Natural killer cell (primary cell): ENCODE results near the gene ALDOB. TPM values are rescaled to one million over a fixed set of nuclear protein-coding genes. Genes with fewer than 3 reads are reported as not detected.
A peak's percentile ranks its signal among the peaks of the same experiment; 100 is the strongest.

Experiments
- ATAC-seq, 3 donors: fragments of 150-1000 bp in 2 of 3; fragments of 200-7000 bp in 1 of 3; cut with Tn5 transposase; 1 replicate in 1 of 3; 2 replicates in 2 of 3; pipeline ENCODE4 v1.10.0; 2021; ENCODE audit warnings: mild to moderate bottlenecking in 2 of 3, moderate library complexity in 2 of 3
- DNase-seq, 2 donors: peaks; one replicate each; pipeline versions ENCODE4 v3.0.0 to v3.0.0-alpha.2; 2013 to 2021; ENCODE audit warnings: mixed read lengths in 1 of 2
- H3K27ac ChIP-seq: one replicate; pipeline ENCODE4 v1.5.1; 2013; ENCODE audit warnings: mild to moderate bottlenecking, low read length
- H3K27me3 ChIP-seq: one replicate; pipeline ENCODE4 v1.6.1; 2013; ENCODE audit warnings: low read length; ENCODE audit not compliant: control insufficient read depth, insufficient read depth
- H3K36me3 ChIP-seq: one replicate; pipeline ENCODE4 v1.6.1; 2013; ENCODE audit warnings: low read length; ENCODE audit not compliant: control insufficient read depth, insufficient read depth
- H3K4me1 ChIP-seq: one replicate; pipeline ENCODE4 v1.6.1; 2013; ENCODE audit warnings: low read length; ENCODE audit not compliant: control insufficient read depth, insufficient read depth
- H3K4me3 ChIP-seq: one replicate; pipeline ENCODE4 v1.5.1; 2013; ENCODE audit warnings: low read length
- H3K9me3 ChIP-seq: one replicate; pipeline ENCODE4 v1.6.1; 2013; ENCODE audit warnings: low read length; ENCODE audit not compliant: control insufficient read depth, insufficient read depth
- H3K27ac Mint-ChIP-seq, 2 donors: one replicate each; pipeline ENCODE4 v1.8.0; 2022; ENCODE audit warnings: mild to moderate bottlenecking in 2 of 2, mixed read lengths in 2 of 2, moderate library complexity in 1 of 2
- H3K27me3 Mint-ChIP-seq, 2 donors: one replicate each; pipeline ENCODE4 v1.8.0; 2022; ENCODE audit warnings: low read depth in 2 of 2, mixed read lengths in 2 of 2
- H3K36me3 Mint-ChIP-seq: one replicate; pipeline ENCODE4 v1.8.0; 2022; ENCODE audit warnings: mixed read lengths
- H3K4me1 Mint-ChIP-seq, 2 donors: one replicate each; pipeline ENCODE4 v1.8.0; 2022; ENCODE audit warnings: mixed read lengths in 2 of 2
- H3K4me3 Mint-ChIP-seq: one replicate; pipeline ENCODE4 v1.8.0; 2022; ENCODE audit warnings: mild to moderate bottlenecking, moderate library complexity, mixed read lengths
- H3K9me3 Mint-ChIP-seq, 2 donors: one replicate each; pipeline ENCODE4 v1.8.0; 2022; ENCODE audit warnings: mixed read lengths in 2 of 2
- whole genome bisulfite sequencing: methylation state at CpG from one replicate; pipeline ENCODE4 v1.1.7; 2013; ENCODE audit warnings: missing lambda C conversion rate; ENCODE audit not compliant: insufficient coverage; 5-methylcytosine and 5-hydroxymethylcytosine counted together
- intact Hi-C: fragments of 100-400 bp; cut with micrococcal nuclease; formaldehyde crosslinking; loops from one replicate; pipeline ENCODE4 v1.14.2; 2022
- total RNA-seq, 4 donors: library from RNA; stranded (reverse); fragments of 120-200 nt in 1 of 4; gene quantifications; one replicate each; pipeline versions ENCODE4 v1.2.3 to v1.2.4, GENCODE V29; 2013 to 2022
- TF ChIP-seq, protein P1 (sequence below): fragments of 200-600 bp; IDR thresholded peaks from one replicate; pipeline ENCODE4 v1.8.0; 2022; ENCODE audit warnings: antibody characterized with exemption

Gene ALDOB
- total RNA-seq, 3 donors from 2014 or later (not counting 1 experiment from before 2014, with no cell fraction given), result not detected

DNA sequence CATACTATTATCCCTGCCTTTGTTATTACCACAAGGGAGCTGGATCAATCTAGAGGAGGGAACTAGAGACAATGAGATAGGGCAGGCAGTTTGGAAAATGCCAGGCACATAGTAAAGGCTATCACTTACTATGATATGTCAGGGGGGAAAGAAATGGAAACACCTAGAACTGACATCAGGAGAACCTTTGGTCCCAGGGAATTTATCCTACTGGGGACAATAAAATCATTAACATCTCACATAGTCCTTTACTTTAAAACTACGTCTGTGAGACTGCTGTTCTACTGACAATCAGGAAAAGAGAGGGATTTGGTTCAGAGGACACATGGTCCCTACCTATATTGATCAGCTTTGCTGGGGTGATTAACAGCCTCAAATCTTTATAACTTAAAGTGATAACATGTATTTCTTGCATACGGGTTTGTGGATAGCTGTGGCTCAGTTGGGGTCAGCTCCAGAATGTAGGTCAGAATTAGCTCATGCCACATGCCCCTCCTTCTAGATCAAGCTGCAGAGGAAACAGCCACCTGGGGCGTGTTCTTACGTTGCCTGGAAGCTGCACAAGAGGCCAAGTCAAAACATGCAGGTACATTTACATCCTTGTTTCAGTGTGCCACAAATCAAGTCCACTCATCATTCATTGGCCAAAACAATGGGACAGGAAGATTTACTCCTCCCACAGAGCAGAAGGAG, 43.9 kb upstream of the ALDOB start:
- TF ChIP-seq, protein P1, sequence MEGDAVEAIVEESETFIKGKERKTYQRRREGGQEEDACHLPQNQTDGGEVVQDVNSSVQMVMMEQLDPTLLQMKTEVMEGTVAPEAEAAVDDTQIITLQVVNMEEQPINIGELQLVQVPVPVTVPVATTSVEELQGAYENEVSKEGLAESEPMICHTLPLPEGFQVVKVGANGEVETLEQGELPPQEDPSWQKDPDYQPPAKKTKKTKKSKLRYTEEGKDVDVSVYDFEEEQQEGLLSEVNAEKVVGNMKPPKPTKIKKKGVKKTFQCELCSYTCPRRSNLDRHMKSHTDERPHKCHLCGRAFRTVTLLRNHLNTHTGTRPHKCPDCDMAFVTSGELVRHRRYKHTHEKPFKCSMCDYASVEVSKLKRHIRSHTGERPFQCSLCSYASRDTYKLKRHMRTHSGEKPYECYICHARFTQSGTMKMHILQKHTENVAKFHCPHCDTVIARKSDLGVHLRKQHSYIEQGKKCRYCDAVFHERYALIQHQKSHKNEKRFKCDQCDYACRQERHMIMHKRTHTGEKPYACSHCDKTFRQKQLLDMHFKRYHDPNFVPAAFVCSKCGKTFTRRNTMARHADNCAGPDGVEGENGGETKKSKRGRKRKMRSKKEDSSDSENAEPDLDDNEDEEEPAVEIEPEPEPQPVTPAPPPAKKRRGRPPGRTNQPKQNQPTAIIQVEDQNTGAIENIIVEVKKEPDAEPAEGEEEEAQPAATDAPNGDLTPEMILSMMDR, result no peak
- Mint-ChIP-seq H3K27me3 (peaks cover 13 to 23% of the 10 kb centered on the region in 2 donors), H3K4me1 (no peaks in the 10 kb centered on the region), H3K27ac (no peak overlapping the region), H3K4me3 (no peak overlapping the region), H3K9me3 (no peaks in the 10 kb centered on the region), H3K36me3 (no peaks in the 10 kb centered on the region)
- H3K27me3 ChIP-seq, result no peaks in the 10 kb centered on the region
- 72% methylated on average over 4 of the region's 4 CpGs for WGBS
- DNase-seq, result no peak
- no peak overlapping the region for H3K27ac ChIP-seq
- ATAC-seq, result peak in 1 of 3 donors; percentile 16
- H3K9me3 ChIP-seq, result no peaks in the 10 kb centered on the region
- intact Hi-C loops, result no loop called here
- no peaks in the 10 kb centered on the region for H3K4me1 ChIP-seq
- H3K36me3 ChIP-seq, result no peaks in the 10 kb centered on the region
- H3K4me3 ChIP-seq, result no peak overlapping the region

DNA sequence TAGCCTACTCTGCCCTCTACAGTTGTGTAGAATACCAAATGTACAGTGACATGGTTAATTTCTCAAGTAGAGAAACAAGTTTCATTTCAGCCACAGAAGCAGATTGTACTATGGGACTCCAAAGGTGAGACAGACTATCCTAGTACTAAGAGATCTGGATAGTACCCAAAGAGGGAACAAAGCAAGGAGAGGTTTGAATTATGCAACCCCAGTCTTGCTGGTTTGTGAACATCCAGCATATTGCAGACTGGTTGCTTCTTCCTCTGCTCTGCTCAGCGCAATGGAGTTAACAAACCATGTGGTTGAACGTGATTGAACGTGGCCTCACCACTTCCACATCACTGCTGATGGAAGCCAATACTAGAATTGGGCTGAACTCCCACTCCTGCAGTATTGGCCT, 43.3 kb upstream of the ALDOB start:
- Mint-ChIP-seq H3K4me3 (no peak overlapping the region), H3K36me3 (no peaks in the 10 kb centered on the region), H3K27me3 (peaks cover 10 to 20% of the 10 kb centered on the region in 2 donors), H3K9me3 (no peaks in the 10 kb centered on the region), H3K4me1 (no peaks in the 10 kb centered on the region), H3K27ac (no peak overlapping the region)
- ATAC-seq (no peak), DNase-seq (no peak)
- 52% methylated on average over 3 of the region's 3 CpGs for WGBS
- no peaks in the 10 kb centered on the region for H3K9me3 ChIP-seq
- H3K4me1 ChIP-seq, result no peaks in the 10 kb centered on the region
- no peaks in the 10 kb centered on the region for H3K27me3 ChIP-seq
- no peak overlapping the region for H3K27ac ChIP-seq
- intact Hi-C loops, result no loop called here
- no peaks in the 10 kb centered on the region for H3K36me3 ChIP-seq
- TF ChIP-seq, protein P1, result no peak
- H3K4me3 ChIP-seq, result no peak overlapping the region

DNA sequence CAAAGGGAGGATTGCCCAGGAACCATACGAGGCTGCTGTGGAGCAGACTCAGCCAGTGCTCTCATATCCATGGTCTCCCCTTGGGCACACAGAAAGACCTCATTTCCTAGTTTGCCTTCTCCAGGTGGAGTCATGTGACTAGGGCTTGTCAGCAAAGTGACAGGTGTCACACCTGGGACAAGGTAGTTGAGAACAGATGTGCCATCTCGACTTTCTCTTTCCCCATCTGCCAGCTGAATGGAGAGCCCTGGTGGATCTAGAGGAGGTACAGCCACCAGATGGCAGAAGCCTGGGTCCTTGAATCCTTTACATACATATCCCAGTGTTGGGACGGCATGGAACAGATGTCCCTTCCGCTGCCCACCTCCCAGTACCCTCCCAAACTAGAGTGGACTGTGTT, 42.9 kb upstream of the ALDOB start:
- Histone ChIP-seq H3K4me3 (no peak overlapping the region), H3K27ac (no peak overlapping the region), H3K4me1 (no peaks in the 10 kb centered on the region), H3K9me3 (no peaks in the 10 kb centered on the region), H3K36me3 (no peaks in the 10 kb centered on the region), H3K27me3 (no peaks in the 10 kb centered on the region)
- Mint-ChIP-seq H3K4me3 (no peak overlapping the region), H3K36me3 (no peaks in the 10 kb centered on the region), H3K27me3 (peaks cover 14 to 20% of the 10 kb centered on the region in 2 donors), H3K9me3 (no peaks in the 10 kb centered on the region), H3K27ac (no peak overlapping the region), H3K4me1 (no peaks in the 10 kb centered on the region)
- intact Hi-C loops, result no loop called here
- TF ChIP-seq, protein P1, result no peak
- ATAC-seq (no peak), DNase-seq (no peak)
- WGBS, result 72% methylated on average over 4 of the region's 4 CpGs

DNA sequence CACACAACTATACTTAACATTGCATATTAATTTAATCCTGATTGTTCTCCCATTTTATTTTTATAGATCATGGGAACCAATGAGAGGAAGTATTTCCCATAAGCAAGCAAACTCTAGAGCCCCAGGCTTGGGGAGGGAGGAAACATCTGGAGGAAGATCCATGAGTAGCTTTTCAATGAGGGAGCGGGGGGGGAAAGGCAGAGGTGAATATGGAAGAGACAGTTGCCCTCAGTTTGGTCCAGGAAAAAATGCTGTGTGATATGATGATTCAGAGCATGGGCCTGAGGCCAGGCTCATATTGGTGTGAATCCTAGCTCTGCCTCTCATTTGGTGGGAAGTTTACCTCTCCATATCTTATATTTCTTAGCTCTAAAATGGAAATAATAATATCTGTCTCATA, 42.2 kb upstream of the ALDOB start:
- TF ChIP-seq, protein P1, result no peak
- Mint-ChIP-seq H3K9me3 (no peaks in the 10 kb centered on the region), H3K27me3 (peaks cover 18 to 23% of the 10 kb centered on the region in 2 donors), H3K4me1 (no peaks in the 10 kb centered on the region), H3K36me3 (no peaks in the 10 kb centered on the region), H3K4me3 (no peak overlapping the region), H3K27ac (no peak overlapping the region)
- ATAC-seq (no peak), DNase-seq (no peak)
- Histone ChIP-seq H3K27ac (no peak overlapping the region), H3K4me3 (no peak overlapping the region), H3K36me3 (no peaks in the 10 kb centered on the region), H3K27me3 (no peaks in the 10 kb centered on the region), H3K4me1 (no peaks in the 10 kb centered on the region), H3K9me3 (no peaks in the 10 kb centered on the region)
- WGBS, result 71% methylated on average over 1 of the region's 1 CpG
- intact Hi-C loops, result no loop called here
